ENCODE data around the gene POLD2. TPM values are rescaled to one million over a fixed set of nuclear protein-coding genes. Genes with fewer than 3 reads are reported as not detected.

Gene POLD2
- total RNA-seq, 1 experiment from 2014 or later: 179 TPM

- BruUV-seq (replicated peaks): no TSS peak
- Mint-ChIP-seq H3K27me3 (ENCODE audit: insufficient read depth, unreplicated experiment) (no peaks in the 10 kb centered on the region), H3K9me3 (ENCODE audit: unreplicated experiment) (no peaks in the 10 kb centered on the region), H3K4me3 (ENCODE audit: unreplicated experiment) (no peak overlapping the region), H3K36me3 (ENCODE audit: insufficient read depth, unreplicated experiment) (no peaks in the 10 kb centered on the region), H3K27ac (ENCODE audit: low read depth, unreplicated experiment) (no peak overlapping the region), H3K4me1 (ENCODE audit: insufficient read depth, unreplicated experiment) (no peaks in the 10 kb centered on the region)
- intact Hi-C loops (cut with micrococcal nuclease): no loop called here
- ChIA-PET CTCF (interaction anchor here (0.5 to 1.0 kb wide), 2 partner anchors 11 to 25 kb away, joined by 3 read pairs; no protein-coding TSS in a partner anchor), POLR2A (no interaction called here)
- TF ChIP-seq, protein P1, sequence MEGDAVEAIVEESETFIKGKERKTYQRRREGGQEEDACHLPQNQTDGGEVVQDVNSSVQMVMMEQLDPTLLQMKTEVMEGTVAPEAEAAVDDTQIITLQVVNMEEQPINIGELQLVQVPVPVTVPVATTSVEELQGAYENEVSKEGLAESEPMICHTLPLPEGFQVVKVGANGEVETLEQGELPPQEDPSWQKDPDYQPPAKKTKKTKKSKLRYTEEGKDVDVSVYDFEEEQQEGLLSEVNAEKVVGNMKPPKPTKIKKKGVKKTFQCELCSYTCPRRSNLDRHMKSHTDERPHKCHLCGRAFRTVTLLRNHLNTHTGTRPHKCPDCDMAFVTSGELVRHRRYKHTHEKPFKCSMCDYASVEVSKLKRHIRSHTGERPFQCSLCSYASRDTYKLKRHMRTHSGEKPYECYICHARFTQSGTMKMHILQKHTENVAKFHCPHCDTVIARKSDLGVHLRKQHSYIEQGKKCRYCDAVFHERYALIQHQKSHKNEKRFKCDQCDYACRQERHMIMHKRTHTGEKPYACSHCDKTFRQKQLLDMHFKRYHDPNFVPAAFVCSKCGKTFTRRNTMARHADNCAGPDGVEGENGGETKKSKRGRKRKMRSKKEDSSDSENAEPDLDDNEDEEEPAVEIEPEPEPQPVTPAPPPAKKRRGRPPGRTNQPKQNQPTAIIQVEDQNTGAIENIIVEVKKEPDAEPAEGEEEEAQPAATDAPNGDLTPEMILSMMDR (IDR thresholded peaks at IDR 0.05; ENCODE audit: unreplicated experiment): no peak
- DNase-seq (ENCODE audit: unreplicated experiment): no peak
These were observed 27.9 kb upstream of the POLD2 start for GRCh38 chr7:44150966-44151941.

GRCh38 chr7:44150466-44150832, 27.1 kb upstream of the POLD2 start:
- no peak overlapping the region for H3K27ac Mint-ChIP-seq (ENCODE audit: low read depth, unreplicated experiment)
- DNase-seq (ENCODE audit: unreplicated experiment): no peak
- H3K27me3 Mint-ChIP-seq (ENCODE audit: insufficient read depth, unreplicated experiment): no peaks in the 10 kb centered on the region
- no peaks in the 10 kb centered on the region for H3K36me3 Mint-ChIP-seq (ENCODE audit: insufficient read depth, unreplicated experiment)
- no peaks in the 10 kb centered on the region for H3K9me3 Mint-ChIP-seq (ENCODE audit: unreplicated experiment)
- ChIA-PET POLR2A (no interaction called here), CTCF (no interaction called here)
- no peak overlapping the region for H3K4me3 Mint-ChIP-seq (ENCODE audit: unreplicated experiment)
- intact Hi-C loops (cut with micrococcal nuclease): no loop called here
- no TSS peak for BruUV-seq (replicated peaks)
- H3K4me1 Mint-ChIP-seq (ENCODE audit: insufficient read depth, unreplicated experiment): no peaks in the 10 kb centered on the region
- TF ChIP-seq, protein P1 (IDR thresholded peaks at IDR 0.05; ENCODE audit: unreplicated experiment): no peak

GRCh38 chr7:44149571-44150465, 26.5 kb upstream of the POLD2 start:
- H3K4me1 Mint-ChIP-seq (ENCODE audit: insufficient read depth, unreplicated experiment): no peaks in the 10 kb centered on the region
- H3K36me3 Mint-ChIP-seq (ENCODE audit: insufficient read depth, unreplicated experiment): no peaks in the 10 kb centered on the region
- DNase-seq (ENCODE audit: unreplicated experiment): no peak
- ChIA-PET CTCF (interaction anchor here (0.5 kb wide), 1 partner anchor 68 kb away, joined by 3 read pairs; no protein-coding TSS in a partner anchor), POLR2A (no interaction called here)
- intact Hi-C loops (cut with micrococcal nuclease): no loop called here
- H3K27me3 Mint-ChIP-seq (ENCODE audit: insufficient read depth, unreplicated experiment): no peaks in the 10 kb centered on the region
- no TSS peak for BruUV-seq (replicated peaks)
- no peak overlapping the region for H3K27ac Mint-ChIP-seq (ENCODE audit: low read depth, unreplicated experiment)
- TF ChIP-seq, protein P1 (IDR thresholded peaks at IDR 0.05; ENCODE audit: unreplicated experiment): no peak
- H3K9me3 Mint-ChIP-seq (ENCODE audit: unreplicated experiment): no peaks in the 10 kb centered on the region
- H3K4me3 Mint-ChIP-seq (ENCODE audit: unreplicated experiment): no peak overlapping the region

GRCh38 chr7:44148961-44149536, 25.7 kb upstream of the POLD2 start:
- intact Hi-C loops (cut with micrococcal nuclease): no loop called here
- DNase-seq (ENCODE audit: unreplicated experiment): no peak
- POLR2A ChIA-PET: no interaction called here
- TF ChIP-seq, protein P1 (IDR thresholded peaks at IDR 0.05; ENCODE audit: unreplicated experiment): no peak
- Mint-ChIP-seq H3K36me3 (ENCODE audit: insufficient read depth, unreplicated experiment) (no peaks in the 10 kb centered on the region), H3K27ac (ENCODE audit: low read depth, unreplicated experiment) (no peak overlapping the region), H3K27me3 (ENCODE audit: insufficient read depth, unreplicated experiment) (no peaks in the 10 kb centered on the region), H3K9me3 (ENCODE audit: unreplicated experiment) (no peaks in the 10 kb centered on the region), H3K4me3 (ENCODE audit: unreplicated experiment) (no peak overlapping the region), H3K4me1 (ENCODE audit: insufficient read depth, unreplicated experiment) (no peaks in the 10 kb centered on the region)
- BruUV-seq (replicated peaks): no TSS peak
- CTCF ChIA-PET: no interaction called here
